Measurements from ENCODE around the gene ITGA8.
A peak's percentile ranks its signal among the peaks of the same experiment; 100 is the strongest.

Gene ITGA8

GRCh38 chr10:15744217-15744865, 24.6 kb upstream of the ITGA8 start:
- in situ Hi-C loops (cut with HindIII; ENCODE audit: low pct_unique_long_range_greater_than_20kb, low sequenced_read_pairs) = no loop called here
- DNase-seq (ENCODE audit: low read depth in 1 of 2, low spot score in 1 of 2) = peak; percentile 31 to 76
- TF ChIP-seq JUND (IDR thresholded peaks at IDR 0.05; ENCODE audit: low read depth) = no peak

- in situ Hi-C loops (cut with HindIII; ENCODE audit: low pct_unique_long_range_greater_than_20kb, low sequenced_read_pairs) = no loop called here
- DNase-seq (ENCODE audit: low read depth in 1 of 2, low spot score in 1 of 2) = no peak
- no peak for TF ChIP-seq JUND (IDR thresholded peaks at IDR 0.05; ENCODE audit: low read depth)
Observed at GRCh38 chr10:15743443-15743842, 23.7 kb upstream of the ITGA8 start.

GRCh38 chr10:15742836-15743235, 23.1 kb upstream of the ITGA8 start:
- in situ Hi-C loops (cut with HindIII; ENCODE audit: low pct_unique_long_range_greater_than_20kb, low sequenced_read_pairs) = no loop called here
- TF ChIP-seq JUND (IDR thresholded peaks at IDR 0.05; ENCODE audit: low read depth) = no peak
- no peak for DNase-seq (ENCODE audit: low read depth in 1 of 2, low spot score in 1 of 2)

GRCh38 chr10:15742102-15742501, 22.4 kb upstream of the ITGA8 start:
- in situ Hi-C loops (cut with HindIII; ENCODE audit: low pct_unique_long_range_greater_than_20kb, low sequenced_read_pairs) = no loop called here
- DNase-seq (ENCODE audit: low read depth in 1 of 2, low spot score in 1 of 2) = no peak
- TF ChIP-seq JUND (IDR thresholded peaks at IDR 0.05; ENCODE audit: low read depth) = no peak

- in situ Hi-C loops (cut with HindIII; ENCODE audit: low pct_unique_long_range_greater_than_20kb, low sequenced_read_pairs) = no loop called here
- no peak for DNase-seq (ENCODE audit: low read depth in 1 of 2, low spot score in 1 of 2)
- TF ChIP-seq JUND (IDR thresholded peaks at IDR 0.05; ENCODE audit: low read depth) = no peak
Observed at GRCh38 chr10:15741581-15741980, 21.9 kb upstream of the ITGA8 start.

- TF ChIP-seq JUND (IDR thresholded peaks at IDR 0.05; ENCODE audit: low read depth) = no peak
- in situ Hi-C loops (cut with HindIII; ENCODE audit: low pct_unique_long_range_greater_than_20kb, low sequenced_read_pairs) = no loop called here
- no peak for DNase-seq (ENCODE audit: low read depth in 1 of 2, low spot score in 1 of 2)
Observed at GRCh38 chr10:15740261-15740660, 20.5 kb upstream of the ITGA8 start.

GRCh38 chr10:15739254-15739970, 19.7 kb upstream of the ITGA8 start:
- no peak for TF ChIP-seq JUND (IDR thresholded peaks at IDR 0.05; ENCODE audit: low read depth)
- in situ Hi-C loops (cut with HindIII; ENCODE audit: low pct_unique_long_range_greater_than_20kb, low sequenced_read_pairs) = no loop called here
- DNase-seq (ENCODE audit: low read depth in 1 of 2, low spot score in 1 of 2) = no peak

- DNase-seq (ENCODE audit: low read depth in 1 of 2, low spot score in 1 of 2) = no peak
- in situ Hi-C loops (cut with HindIII; ENCODE audit: low pct_unique_long_range_greater_than_20kb, low sequenced_read_pairs) = no loop called here
- no peak for TF ChIP-seq JUND (IDR thresholded peaks at IDR 0.05; ENCODE audit: low read depth)
Observed at GRCh38 chr10:15738270-15738925, 18.7 kb upstream of the ITGA8 start.

GRCh38 chr10:15737656-15738055, 17.9 kb upstream of the ITGA8 start:
- TF ChIP-seq JUND (IDR thresholded peaks at IDR 0.05; ENCODE audit: low read depth) = no peak
- in situ Hi-C loops (cut with HindIII; ENCODE audit: low pct_unique_long_range_greater_than_20kb, low sequenced_read_pairs) = no loop called here
- no peak for DNase-seq (ENCODE audit: low read depth in 1 of 2, low spot score in 1 of 2)

- no peak for TF ChIP-seq JUND (IDR thresholded peaks at IDR 0.05; ENCODE audit: low read depth)
- in situ Hi-C loops (cut with HindIII; ENCODE audit: low pct_unique_long_range_greater_than_20kb, low sequenced_read_pairs) = no loop called here
- no peak for DNase-seq (ENCODE audit: low read depth in 1 of 2, low spot score in 1 of 2)
Observed at GRCh38 chr10:15735763-15736162, 16.0 kb upstream of the ITGA8 start.

- in situ Hi-C loops (cut with HindIII; ENCODE audit: low pct_unique_long_range_greater_than_20kb, low sequenced_read_pairs) = no loop called here
- DNase-seq (ENCODE audit: low read depth in 1 of 2, low spot score in 1 of 2) = no peak
- no peak for TF ChIP-seq JUND (IDR thresholded peaks at IDR 0.05; ENCODE audit: low read depth)
Observed at GRCh38 chr10:15730341-15730740, 10.6 kb upstream of the ITGA8 start.

- in situ Hi-C loops (cut with HindIII; ENCODE audit: low pct_unique_long_range_greater_than_20kb, low sequenced_read_pairs) = no loop called here
- no peak for TF ChIP-seq JUND (IDR thresholded peaks at IDR 0.05; ENCODE audit: low read depth)
- DNase-seq (ENCODE audit: low read depth in 1 of 2, low spot score in 1 of 2) = no peak
Observed at GRCh38 chr10:15729890-15730289, 10.2 kb upstream of the ITGA8 start.

GRCh38 chr10:15726042-15726441, 6.3 kb upstream of the ITGA8 start:
- in situ Hi-C loops (cut with HindIII; ENCODE audit: low pct_unique_long_range_greater_than_20kb, low sequenced_read_pairs) = no loop called here

More at GRCh38 chr10:15726042-15726441, 6.3 kb upstream of the ITGA8 start:
- no peak for DNase-seq (ENCODE audit: low read depth in 1 of 2, low spot score in 1 of 2)
- TF ChIP-seq JUND (IDR thresholded peaks at IDR 0.05; ENCODE audit: low read depth) = no peak
